Measurements from ENCODE around the gene CCDC60.

Gene CCDC60

DNA sequence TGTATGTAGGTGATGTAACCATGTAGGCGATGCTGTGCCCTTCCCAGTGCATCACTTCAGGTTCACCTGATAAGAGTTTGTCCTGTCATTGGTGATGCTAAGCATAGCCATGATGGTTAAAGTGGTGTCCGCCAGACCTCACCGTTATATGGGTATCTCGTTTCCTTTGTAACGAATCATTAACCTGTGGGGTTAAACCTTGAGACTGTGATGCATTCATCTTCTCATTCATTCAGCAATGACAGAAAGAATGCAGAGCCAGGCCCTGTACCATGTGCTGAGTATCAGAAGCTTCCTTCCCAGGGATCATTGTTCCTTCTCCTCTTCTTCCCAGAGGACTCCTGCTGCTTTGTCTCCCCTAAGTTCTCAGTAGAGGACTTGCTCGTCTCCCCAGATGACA, 84.9 kb downstream of the CCDC60 start:
- no peak for TF ChIP-seq ZFX (IDR thresholded peaks at IDR 0.05)
- TF ChIP-seq CTCF (conservative IDR thresholded peaks at IDR 0.05) = no peak
- H3K27ac ChIP-seq = no peak overlapping the region

DNA sequence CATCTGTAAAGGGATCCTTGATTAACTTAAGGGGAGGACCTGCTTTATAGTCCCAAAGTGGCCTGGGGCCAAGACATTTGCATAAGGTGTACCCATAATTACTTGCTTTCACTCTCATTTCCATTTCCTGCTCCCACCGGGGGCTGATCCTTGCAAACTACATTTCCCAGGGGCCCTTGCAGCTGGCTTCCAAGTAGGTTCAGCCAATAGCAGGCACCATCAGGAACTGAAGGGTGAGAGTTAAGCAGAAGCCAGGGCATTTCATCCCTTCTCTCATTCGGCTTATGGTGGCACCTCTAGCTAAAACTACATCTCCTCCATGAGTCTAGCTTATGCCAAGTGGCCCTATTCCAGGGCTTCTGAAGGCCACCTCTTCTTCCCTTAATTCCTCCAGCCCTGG, 88.8 kb downstream of the CCDC60 start:
- TF ChIP-seq ZFX (IDR thresholded peaks at IDR 0.05) = no peak
- no peak for TF ChIP-seq CTCF (conservative IDR thresholded peaks at IDR 0.05)

DNA sequence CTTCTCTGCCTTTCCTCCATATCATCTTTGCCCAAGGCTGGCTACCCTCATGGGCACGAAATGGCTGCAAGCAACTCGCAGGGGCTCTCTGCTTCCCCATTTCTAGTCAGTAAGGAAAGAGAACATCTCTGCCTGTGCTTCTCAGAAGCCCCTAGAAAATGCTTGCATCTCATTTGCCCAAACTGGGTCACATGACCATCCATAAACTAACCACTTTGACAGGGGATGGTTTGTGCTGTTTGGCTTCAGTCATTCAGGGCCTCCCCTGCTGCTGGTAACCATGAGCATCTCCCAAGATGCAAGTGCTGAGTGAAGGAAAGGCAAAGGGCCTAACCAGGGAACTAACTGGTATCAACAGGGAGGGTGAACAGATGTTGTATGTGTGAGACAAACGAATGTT, 91.1 kb downstream of the CCDC60 start:
- no peak overlapping the region for H3K27ac ChIP-seq
- no peak for TF ChIP-seq CTCF (conservative IDR thresholded peaks at IDR 0.05)
- no peak for TF ChIP-seq ZFX (IDR thresholded peaks at IDR 0.05)

More for the DNA sequence above, 88.8 kb downstream of the CCDC60 start:
- H3K27ac ChIP-seq = no peak overlapping the region

GRCh38 chr12:119431151-119431550, 96.6 kb downstream of the CCDC60 start:
- TF ChIP-seq CTCF (conservative IDR thresholded peaks at IDR 0.05) (no peak), ZFX (IDR thresholded peaks at IDR 0.05) (no peak)
- no peak overlapping the region for H3K27ac ChIP-seq

DNA sequence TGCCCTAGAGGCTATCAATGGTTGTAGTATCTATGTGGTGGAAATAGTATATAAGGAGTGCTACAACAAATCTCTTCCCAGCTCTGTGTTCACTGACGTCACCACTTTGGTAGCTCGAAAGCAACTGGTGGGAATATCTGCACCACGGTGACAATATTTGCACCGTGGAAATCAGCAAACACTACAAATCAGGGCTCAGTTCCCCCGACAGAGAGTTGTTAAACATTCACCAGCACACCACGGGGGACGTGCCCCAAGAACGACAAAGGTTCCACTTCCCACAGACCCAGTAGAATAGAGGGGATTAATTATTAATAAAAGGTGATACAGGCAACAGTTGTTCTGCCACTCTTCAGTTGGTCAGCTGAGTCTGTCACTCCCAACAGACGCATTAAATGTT, 98.4 kb downstream of the CCDC60 start:
- no peak overlapping the region for H3K27ac ChIP-seq
- TF ChIP-seq ZFX (IDR thresholded peaks at IDR 0.05) = no peak
- TF ChIP-seq CTCF (conservative IDR thresholded peaks at IDR 0.05) = no peak

DNA sequence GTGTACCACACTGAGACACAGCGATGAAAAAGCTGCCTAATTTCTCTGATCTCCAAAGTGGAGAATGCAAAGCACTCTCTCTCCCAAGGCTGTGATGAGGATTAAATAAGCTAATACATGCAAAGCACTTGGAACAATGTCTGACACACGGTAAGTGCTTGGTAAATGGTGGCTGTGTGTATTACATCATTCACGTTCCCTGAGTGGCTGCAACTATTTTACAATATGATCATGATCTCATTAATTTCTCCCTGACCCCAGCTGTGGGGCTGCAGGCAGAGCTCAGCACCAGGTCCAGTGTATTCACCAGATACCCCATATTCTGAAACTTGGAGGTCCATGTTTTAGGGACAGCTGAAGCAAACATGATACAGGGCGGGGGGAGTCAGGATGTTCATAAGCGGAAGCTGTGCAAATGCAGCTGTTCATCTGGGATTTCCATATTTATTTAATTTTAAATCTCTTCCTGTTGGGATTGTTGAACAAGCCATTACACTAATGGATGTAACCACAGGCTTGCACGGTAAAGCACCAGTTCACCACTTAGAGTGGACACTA, 106.4 kb downstream of the CCDC60 start:
- TF ChIP-seq ZFX (IDR thresholded peaks at IDR 0.05) (no peak), CTCF (conservative IDR thresholded peaks at IDR 0.05) (no peak)
- H3K27ac ChIP-seq = no peak overlapping the region

DNA sequence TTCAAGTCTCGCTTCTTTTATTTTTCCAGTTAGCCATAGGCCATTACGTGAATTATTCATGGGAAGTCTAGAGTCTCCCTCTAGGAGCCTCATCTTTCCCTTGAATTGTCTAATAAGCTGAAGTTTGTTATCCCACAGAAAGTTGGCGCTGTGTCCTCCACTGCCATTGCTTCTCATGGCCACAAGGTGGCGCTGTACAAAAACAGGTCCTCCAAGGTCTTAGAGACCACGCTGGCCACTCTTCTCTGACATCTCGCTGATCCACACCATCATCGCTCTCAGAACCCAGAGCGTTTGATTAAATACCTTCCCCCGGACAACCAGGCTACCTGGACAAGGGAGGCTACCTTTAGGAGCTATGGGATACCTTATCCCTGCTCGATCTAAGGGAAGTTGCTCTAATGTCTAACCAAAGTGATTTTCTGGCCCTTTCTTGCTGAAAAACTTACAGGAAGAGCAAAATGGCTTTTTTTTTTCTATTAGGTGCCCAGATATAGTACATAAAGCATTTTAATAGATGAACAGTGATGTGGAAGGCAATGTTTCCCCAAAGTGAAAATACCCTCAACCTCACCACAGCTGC, 110.0 kb downstream of the CCDC60 start:
- H3K27ac ChIP-seq = no peak overlapping the region
- TF ChIP-seq CTCF (conservative IDR thresholded peaks at IDR 0.05) (peak; percentile 93), ZFX (IDR thresholded peaks at IDR 0.05) (no peak)

Data from C4-2B (cell line).